ENCODE data around the gene ATRN. TPM values are rescaled to one million over a fixed set of nuclear protein-coding genes. Genes with fewer than 3 reads are reported as not detected.

Gene ATRN
- total RNA-seq, 1 experiment from 2014 or later: 27.8 TPM

DNA sequence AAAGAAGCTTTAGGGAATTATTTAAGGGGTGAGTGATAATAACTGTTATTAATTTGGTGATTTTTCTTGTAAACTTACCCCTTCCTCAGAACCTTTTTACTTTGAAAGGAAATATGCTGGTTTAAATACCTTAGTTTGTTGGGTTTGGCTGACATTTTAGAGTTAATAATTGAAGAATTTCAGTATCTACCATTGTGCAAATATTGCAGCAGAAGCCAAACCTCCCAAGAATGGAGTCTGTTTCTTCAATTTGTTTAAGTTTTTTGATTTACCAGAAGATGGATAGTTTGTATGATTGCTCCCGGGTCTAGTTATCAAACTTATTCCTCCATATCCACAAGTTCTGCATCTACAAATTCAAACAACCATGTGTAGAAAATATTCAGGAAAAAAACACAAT, 77.1 kb downstream of the ATRN start:
- Histone ChIP-seq H3K27ac (no peak overlapping the region), H3K27me3 (replicated peaks) (no peaks in the 10 kb centered on the region), H3K4me1 (replicated peaks) (no peaks in the 10 kb centered on the region), H3K9me3 (replicated peaks) (no peaks in the 10 kb centered on the region), H3K36me3 (peaks cover 13% of the 10 kb centered on the region; the same call in 1 of the 2 replicates), H3K4me3 (no peak overlapping the region)
- DNase-seq (ENCODE audit: low read depth in 1 of 2, low spot score in 2 of 2): no peak

DNA sequence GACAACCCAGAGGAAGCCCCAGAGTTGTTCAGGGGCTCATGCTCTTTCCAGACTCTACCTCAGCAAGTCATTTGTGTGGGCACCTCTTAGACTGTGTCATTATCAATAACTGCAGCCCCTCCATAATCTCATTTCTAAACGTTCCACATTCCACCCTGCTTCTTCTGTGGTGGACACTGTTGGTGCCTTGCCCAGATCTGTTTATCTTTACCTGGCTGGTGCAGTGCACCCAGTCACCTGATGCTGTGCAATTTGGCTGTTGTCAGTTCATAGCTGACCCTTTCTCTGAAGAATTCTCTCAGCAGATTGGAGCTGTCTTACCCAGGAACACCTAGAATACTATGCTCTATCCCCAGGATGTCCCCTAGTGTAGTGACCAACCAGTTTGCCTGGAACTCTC, 80.0 kb downstream of the ATRN start:
- Histone ChIP-seq H3K9me3 (replicated peaks) (no peaks in the 10 kb centered on the region), H3K36me3 (peaks cover 11% of the 10 kb centered on the region; the same call in 1 of the 2 replicates), H3K4me3 (no peak overlapping the region)

GRCh38 chr20:3551681-3552434, 81.0 kb downstream of the ATRN start:
- peaks cover 10% of the 10 kb centered on the region; the same call in 1 of the 2 replicates for H3K36me3 ChIP-seq
- no peak overlapping the region for H3K4me3 ChIP-seq
- H3K27me3 ChIP-seq (replicated peaks): no peaks in the 10 kb centered on the region
- no peak for DNase-seq (ENCODE audit: low read depth in 1 of 2, low spot score in 2 of 2)
- no peaks in the 10 kb centered on the region for H3K4me1 ChIP-seq (replicated peaks)
- H3K27ac ChIP-seq: no peak overlapping the region
- no peaks in the 10 kb centered on the region for H3K9me3 ChIP-seq (replicated peaks)

More for the DNA sequence above, 80.0 kb downstream of the ATRN start:
- DNase-seq (ENCODE audit: low read depth in 1 of 2, low spot score in 2 of 2): no peak
- H3K4me1 ChIP-seq (replicated peaks): no peaks in the 10 kb centered on the region
- no peak overlapping the region for H3K27ac ChIP-seq
- H3K27me3 ChIP-seq (replicated peaks): no peaks in the 10 kb centered on the region

DNA sequence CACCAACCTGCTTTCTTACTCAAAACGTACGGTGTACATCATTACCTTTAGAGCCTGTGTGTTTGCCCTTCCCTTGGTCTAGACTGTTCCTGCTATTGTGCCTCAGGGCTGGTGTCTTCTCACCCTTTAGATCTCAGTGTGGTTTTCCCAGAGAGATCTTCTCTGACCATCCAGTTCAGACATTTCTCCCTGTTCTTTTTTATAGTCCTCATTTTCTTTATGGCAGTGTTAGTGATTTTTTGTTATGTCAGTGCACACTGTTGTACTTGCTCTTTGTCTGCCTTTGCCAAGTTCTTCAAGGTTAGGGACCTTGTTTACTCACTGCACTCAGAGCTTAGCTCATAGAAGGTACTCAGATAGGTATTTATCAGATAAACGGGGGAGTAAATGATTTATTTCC, 82.8 kb downstream of the ATRN start:
- H3K27me3 ChIP-seq (replicated peaks): no peaks in the 10 kb centered on the region
- H3K9me3 ChIP-seq (replicated peaks): no peaks in the 10 kb centered on the region
- peaks cover 10% of the 10 kb centered on the region; the same call in 1 of the 2 replicates for H3K36me3 ChIP-seq
- H3K4me3 ChIP-seq: no peak overlapping the region
- H3K4me1 ChIP-seq (replicated peaks): no peaks in the 10 kb centered on the region
- H3K27ac ChIP-seq: no peak overlapping the region
- DNase-seq (ENCODE audit: low read depth in 1 of 2, low spot score in 2 of 2): no peak

GRCh38 chr20:3557237-3557785, 86.5 kb downstream of the ATRN start:
- Histone ChIP-seq H3K36me3 (no peaks in the 10 kb centered on the region), H3K4me1 (replicated peaks) (no peaks in the 10 kb centered on the region), H3K27me3 (replicated peaks) (no peaks in the 10 kb centered on the region), H3K9me3 (replicated peaks) (no peaks in the 10 kb centered on the region), H3K4me3 (no peak overlapping the region), H3K27ac (no peak overlapping the region)
- DNase-seq (ENCODE audit: low read depth in 1 of 2, low spot score in 2 of 2): no peak

DNA sequence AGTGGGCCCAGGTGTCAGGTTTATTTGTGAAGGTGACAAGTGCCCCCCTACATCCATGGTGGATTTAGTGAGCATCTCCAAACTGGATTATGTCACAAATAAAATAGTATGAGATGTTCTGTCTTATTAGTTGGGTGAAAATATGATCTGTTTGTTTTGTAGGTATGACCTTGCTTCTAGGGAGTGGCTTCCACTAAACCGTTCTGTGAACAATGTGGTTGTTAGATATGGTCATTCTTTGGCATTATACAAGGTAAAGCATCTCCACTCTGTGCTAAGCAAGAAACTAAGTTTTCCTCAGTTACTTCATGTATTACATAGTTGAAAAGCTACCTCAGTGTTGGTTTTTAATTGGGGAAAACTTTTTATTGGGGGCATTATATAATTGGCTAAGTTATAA, 88.4 kb downstream of the ATRN start:
- Histone ChIP-seq H3K4me3 (no peak overlapping the region), H3K27ac (no peak overlapping the region), H3K4me1 (replicated peaks) (no peaks in the 10 kb centered on the region), H3K36me3 (peaks cover 9% of the 10 kb centered on the region), H3K9me3 (replicated peaks) (no peaks in the 10 kb centered on the region), H3K27me3 (replicated peaks) (no peaks in the 10 kb centered on the region)
- DNase-seq (ENCODE audit: low read depth in 1 of 2, low spot score in 2 of 2): no peak

- Histone ChIP-seq H3K9me3 (replicated peaks) (no peaks in the 10 kb centered on the region), H3K27ac (no peak overlapping the region), H3K27me3 (replicated peaks) (no peaks in the 10 kb centered on the region), H3K4me1 (replicated peaks) (no peaks in the 10 kb centered on the region), H3K4me3 (no peak overlapping the region), H3K36me3 (peaks cover 9% of the 10 kb centered on the region)
- no peak for DNase-seq (ENCODE audit: low read depth in 1 of 2, low spot score in 2 of 2)
Observed at GRCh38 chr20:3559637-3560036, 88.8 kb downstream of the ATRN start.

- Histone ChIP-seq H3K9me3 (replicated peaks) (no peaks in the 10 kb centered on the region), H3K4me3 (no peak overlapping the region), H3K27me3 (replicated peaks) (no peaks in the 10 kb centered on the region), H3K27ac (no peak overlapping the region), H3K4me1 (replicated peaks) (peaks cover under 1% of the 10 kb centered on the region; the same call in 1 of the 2 replicates), H3K36me3 (peaks cover 9% of the 10 kb centered on the region)
- DNase-seq (ENCODE audit: low read depth in 1 of 2, low spot score in 2 of 2): no peak
Observed at GRCh38 chr20:3560162-3560561, 89.3 kb downstream of the ATRN start.

DNA sequence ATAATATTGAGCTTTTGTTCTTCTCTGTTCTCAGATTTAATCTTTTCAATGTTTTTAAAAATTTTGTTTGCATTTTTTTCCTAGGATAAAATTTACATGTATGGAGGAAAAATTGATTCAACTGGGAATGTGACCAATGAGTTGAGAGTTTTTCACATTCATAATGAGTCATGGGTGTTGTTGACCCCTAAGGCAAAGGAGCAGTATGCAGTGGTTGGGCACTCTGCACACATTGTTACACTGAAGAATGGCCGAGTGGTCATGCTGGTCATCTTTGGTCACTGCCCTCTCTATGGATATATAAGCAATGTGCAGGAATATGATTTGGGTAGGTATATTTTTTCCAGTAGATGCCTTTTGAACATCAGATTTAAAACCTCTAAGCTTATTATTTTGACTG, 89.8 kb downstream of the ATRN start:
- Histone ChIP-seq H3K36me3 (peaks cover 9% of the 10 kb centered on the region), H3K4me1 (replicated peaks) (peaks cover 4% of the 10 kb centered on the region; the same call in 1 of the 2 replicates), H3K4me3 (no peak overlapping the region), H3K27me3 (replicated peaks) (no peaks in the 10 kb centered on the region), H3K9me3 (replicated peaks) (no peaks in the 10 kb centered on the region), H3K27ac (no peak overlapping the region)
- no peak for DNase-seq (ENCODE audit: low read depth in 1 of 2, low spot score in 2 of 2)

DNA sequence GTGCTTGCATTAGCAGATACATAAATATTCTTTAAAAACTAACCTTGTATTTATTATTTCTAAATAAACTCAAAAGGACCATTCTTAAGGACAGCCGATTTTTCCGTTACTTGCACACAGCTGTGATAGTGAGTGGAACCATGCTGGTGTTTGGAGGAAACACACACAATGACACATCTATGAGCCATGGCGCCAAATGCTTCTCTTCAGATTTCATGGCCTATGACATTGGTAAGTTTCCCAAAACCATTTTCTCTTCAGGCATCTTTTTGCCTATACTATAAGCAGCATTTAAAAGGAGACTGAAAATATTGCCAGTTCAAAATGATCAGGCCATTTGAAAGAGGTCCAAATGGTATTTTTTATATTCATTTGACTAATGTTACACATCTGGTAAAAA, 92.3 kb downstream of the ATRN start:
- H3K4me3 ChIP-seq: no peak overlapping the region
- peaks cover 12% of the 10 kb centered on the region for H3K36me3 ChIP-seq
- H3K27me3 ChIP-seq (replicated peaks): no peaks in the 10 kb centered on the region
- H3K9me3 ChIP-seq (replicated peaks): no peaks in the 10 kb centered on the region
- H3K27ac ChIP-seq: no peak overlapping the region
- DNase-seq (ENCODE audit: low read depth in 1 of 2, low spot score in 2 of 2): no peak
- H3K4me1 ChIP-seq (replicated peaks): peaks cover 4% of the 10 kb centered on the region; the same call in 1 of the 2 replicates

- H3K27ac ChIP-seq: no peak overlapping the region
- H3K4me3 ChIP-seq: no peak overlapping the region
- peaks cover 4% of the 10 kb centered on the region; the same call in 1 of the 2 replicates for H3K4me1 ChIP-seq (replicated peaks)
- no peaks in the 10 kb centered on the region for H3K27me3 ChIP-seq (replicated peaks)
- peak in 1 of 2 experiments; percentile 23 for DNase-seq (ENCODE audit: low read depth in 1 of 2, low spot score in 2 of 2)
- H3K36me3 ChIP-seq: peaks cover 12% of the 10 kb centered on the region
- H3K9me3 ChIP-seq (replicated peaks): no peaks in the 10 kb centered on the region
Observed at GRCh38 chr20:3563548-3564177, 92.8 kb downstream of the ATRN start.

DNA sequence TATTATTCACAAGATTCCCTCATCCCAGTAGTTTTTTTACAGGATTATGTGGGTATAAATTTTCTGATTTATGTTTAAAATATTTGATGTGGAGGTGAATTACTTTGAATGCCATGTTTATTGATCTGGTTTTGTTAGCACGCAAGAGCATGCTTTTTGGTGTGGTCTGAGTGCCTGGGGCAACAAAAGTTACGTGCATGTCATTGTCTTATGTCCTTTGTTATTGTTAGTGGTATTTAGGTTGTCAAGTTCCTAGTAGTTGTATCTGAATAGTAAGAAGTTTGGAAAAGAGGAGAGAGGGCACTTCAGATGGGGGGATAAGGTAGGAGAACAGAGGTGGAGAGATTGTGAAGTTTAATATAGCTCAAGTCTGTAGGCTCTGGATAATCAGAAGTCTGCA, 95.0 kb downstream of the ATRN start:
- Histone ChIP-seq H3K36me3 (peaks cover 12% of the 10 kb centered on the region), H3K4me1 (replicated peaks) (peaks cover 4% of the 10 kb centered on the region; the same call in 1 of the 2 replicates), H3K4me3 (no peak overlapping the region), H3K27ac (no peak overlapping the region), H3K9me3 (replicated peaks) (no peaks in the 10 kb centered on the region), H3K27me3 (replicated peaks) (no peaks in the 10 kb centered on the region)
- peak in 1 of 2 experiments; percentile 55 for DNase-seq (ENCODE audit: low read depth in 1 of 2, low spot score in 2 of 2)

- Histone ChIP-seq H3K4me1 (replicated peaks) (no peaks in the 10 kb centered on the region), H3K36me3 (peaks cover 22% of the 10 kb centered on the region), H3K9me3 (replicated peaks) (no peaks in the 10 kb centered on the region), H3K4me3 (no peak overlapping the region), H3K27me3 (replicated peaks) (no peaks in the 10 kb centered on the region), H3K27ac (no peak overlapping the region)
- DNase-seq (ENCODE audit: low read depth in 1 of 2, low spot score in 2 of 2): no peak
Observed at GRCh38 chr20:3572151-3572550, 101.3 kb downstream of the ATRN start.

DNA sequence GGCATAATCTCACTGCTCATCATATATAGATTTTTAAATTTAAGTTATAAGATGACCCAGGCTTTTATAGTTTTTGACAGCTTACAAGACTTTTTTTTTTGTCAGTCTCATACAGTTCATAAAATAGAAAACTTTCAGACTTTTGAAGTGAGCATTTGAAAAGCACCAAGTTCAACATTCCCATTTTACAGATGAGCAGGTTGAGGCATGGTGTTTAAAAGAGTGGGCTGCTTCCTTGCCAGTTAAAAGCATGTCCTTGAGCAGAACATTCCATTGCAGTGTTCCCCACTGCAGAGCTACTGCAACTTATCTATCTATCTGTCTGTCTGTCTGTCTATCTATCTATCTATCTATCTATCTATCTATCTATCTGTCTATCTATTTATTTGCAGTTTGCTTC, 105.5 kb downstream of the ATRN start:
- no peaks in the 10 kb centered on the region for H3K4me1 ChIP-seq (replicated peaks)
- no peaks in the 10 kb centered on the region for H3K27me3 ChIP-seq (replicated peaks)
- H3K9me3 ChIP-seq (replicated peaks): no peaks in the 10 kb centered on the region
- no peak for DNase-seq (ENCODE audit: low read depth in 1 of 2, low spot score in 2 of 2)
- no peak overlapping the region for H3K27ac ChIP-seq
- no peak overlapping the region for H3K4me3 ChIP-seq
- H3K36me3 ChIP-seq: peaks cover 31% of the 10 kb centered on the region

Measured in SJSA1 (cell line).